CD14-positive monocyte (primary cell): Measurements from ENCODE around the gene MEIS1. TPM values are rescaled to one million over a fixed set of nuclear protein-coding genes. Genes with fewer than 3 reads are reported as not detected.

Experiments used
- DNase-seq, 3 donors: peaks; one replicate each; pipeline ENCODE4 v3.0.0-alpha.2; 2011 to 2022
- H2AFZ ChIP-seq: 2 replicates; pipeline ENCODE4 v1.6.0; 2012; ENCODE audit warnings: mild to moderate bottlenecking, low read depth, low read length, inconsistent platforms; ENCODE audit not compliant: insufficient read depth, poor library complexity, severe bottlenecking
- H3K27ac ChIP-seq, 2 donors: 1 replicate in 1 of 2; 2 replicates in 1 of 2; pipeline ENCODE4 v1.5.1; 2012 to 2013; ENCODE audit warnings: low read length in 2 of 2, control low read depth in 1 of 2, inconsistent platforms in 1 of 2, low read depth in 1 of 2, mild to moderate bottlenecking in 1 of 2
- H3K27me3 ChIP-seq, 2 donors: one replicate each; pipeline versions ENCODE4 v1.6.0 to v1.6.1; 2011 to 2013; ENCODE audit warnings: low read length in 2 of 2; ENCODE audit not compliant: control insufficient read depth in 2 of 2, insufficient read depth in 2 of 2
- H3K36me3 ChIP-seq, 2 donors: replicated peaks in 1 of 2; 1 replicate in 1 of 2; 2 replicates in 1 of 2; pipeline versions ENCODE4 v1.5.1 to v1.6.1; 2012 to 2013; ENCODE audit warnings: low read length in 2 of 2, control low read depth in 1 of 2, inconsistent platforms in 1 of 2, mild to moderate bottlenecking in 1 of 2; ENCODE audit not compliant: insufficient read depth in 2 of 2, control insufficient read depth in 1 of 2
- H3K4me1 ChIP-seq, 2 donors: 1 replicate in 1 of 2; 2 replicates in 1 of 2; pipeline versions ENCODE4 v1.5.1 to v1.6.1; 2012 to 2013; ENCODE audit warnings: low read length in 2 of 2, control low read depth in 1 of 2, inconsistent platforms in 1 of 2, mild to moderate bottlenecking in 1 of 2, moderate library complexity in 1 of 2; ENCODE audit not compliant: insufficient read depth in 2 of 2, control insufficient read depth in 1 of 2
- H3K4me2 ChIP-seq: replicated peaks from 2 replicates; pipeline ENCODE3; 2012; ENCODE audit warnings: low read length, moderate library complexity, mild to moderate bottlenecking; ENCODE audit not compliant: poor library complexity, severe bottlenecking; ENCODE audit errors: extremely low read depth
- H3K4me3 ChIP-seq, 3 experiments: fragments of 200-600 bp in 1 of 3; sonication (generic) in 1 of 3; replicated peaks in 1 of 3; 1 replicate in 2 of 3; 2 replicates in 1 of 3; pipeline ENCODE4 v1.5.1; 2011 to 2013; ENCODE audit warnings: low read length in 3 of 3, mild to moderate bottlenecking in 3 of 3, control low read depth in 2 of 3, low read depth in 2 of 3, inconsistent platforms in 1 of 3, moderate library complexity in 1 of 3
- H3K79me2 ChIP-seq: 2 replicates; pipeline ENCODE4 v1.6.0; 2012; ENCODE audit warnings: mild to moderate bottlenecking, control low read depth, inconsistent platforms, low read length, moderate library complexity; ENCODE audit not compliant: insufficient read depth
- H3K9ac ChIP-seq: 2 replicates; pipeline ENCODE4 v1.6.0; 2017; ENCODE audit warnings: low read length, mild to moderate bottlenecking; ENCODE audit not compliant: insufficient read depth, poor library complexity, severe bottlenecking
- H3K9me3 ChIP-seq, 2 donors: replicated peaks in 1 of 2; 1 replicate in 1 of 2; 2 replicates in 1 of 2; pipeline versions ENCODE4 v1.5.1 to v1.6.1; 2012 to 2013; ENCODE audit warnings: low read length in 2 of 2, control low read depth in 1 of 2; ENCODE audit not compliant: control insufficient read depth in 1 of 2, insufficient read depth in 1 of 2
- H4K20me1 ChIP-seq: 2 replicates; pipeline ENCODE4 v1.6.0; 2012; ENCODE audit warnings: mild to moderate bottlenecking, low read length, control low read depth, moderate library complexity; ENCODE audit not compliant: insufficient read depth
- H3K27ac Mint-ChIP-seq, 7 donors: one replicate each; pipeline ENCODE4 v1.8.0; 2020; ENCODE audit warnings: mild to moderate bottlenecking in 7 of 7, mixed read lengths in 7 of 7, moderate library complexity in 6 of 7, inconsistent platforms in 2 of 7
- H3K27me3 Mint-ChIP-seq, 3 donors: one replicate each; pipeline ENCODE4 v1.8.0; 2021 to 2022; ENCODE audit warnings: low read depth in 3 of 3, mild to moderate bottlenecking in 3 of 3, mixed read lengths in 3 of 3, moderate library complexity in 3 of 3, inconsistent platforms in 1 of 3
- H3K36me3 Mint-ChIP-seq, 2 donors: one replicate each; pipeline ENCODE4 v1.8.0; 2020; ENCODE audit warnings: mixed read lengths in 2 of 2, inconsistent platforms in 1 of 2, mild to moderate bottlenecking in 1 of 2
- H3K4me1 Mint-ChIP-seq: one replicate; pipeline ENCODE4 v1.8.0; 2020; ENCODE audit warnings: mild to moderate bottlenecking, mixed read lengths
- H3K4me3 Mint-ChIP-seq, 2 donors: one replicate each; pipeline ENCODE4 v1.8.0; 2020; ENCODE audit warnings: mild to moderate bottlenecking in 2 of 2, mixed read lengths in 2 of 2, moderate library complexity in 1 of 2
- H3K9me3 Mint-ChIP-seq, 7 donors: one replicate each; pipeline ENCODE4 v1.8.0; 2020 to 2022; ENCODE audit warnings: mixed read lengths in 7 of 7, mild to moderate bottlenecking in 6 of 7, moderate library complexity in 6 of 7, inconsistent platforms in 2 of 7
- CTCF ChIP-seq: fragments of 200-600 bp; IDR thresholded peaks from one replicate; pipeline ENCODE4 v1.8.0; 2022; ENCODE audit warnings: antibody characterized with exemption, mild to moderate bottlenecking
- whole genome bisulfite sequencing: methylation state at CpG from one replicate; pipeline ENCODE4 v1.1.5; 2013; ENCODE audit warnings: missing lambda C conversion rate; ENCODE audit not compliant: insufficient coverage; 5-methylcytosine and 5-hydroxymethylcytosine counted together
- intact Hi-C, 2 donors: fragments of 100-400 bp; cut with micrococcal nuclease; formaldehyde crosslinking; loops; one replicate each; pipeline versions ENCODE4 v1.15.0 to v1.15.1; 2023
- polyA plus RNA-seq, 3 donors: library from polyadenylated mRNA; depleted of rRNA in 1 of 3; unstranded in 2 of 3; stranded (reverse) in 1 of 3; fragments of 300-500 nt in 2 of 3; fragments of >200 nt in 1 of 3; fragmentation: Illumina TruSeq in 2 of 3; gene quantifications; 1 replicate in 2 of 3; 2 replicates in 1 of 3; pipeline ENCODE4 v1.2.3, GENCODE V29; 2012 to 2021

Gene MEIS1
- polyA plus RNA-seq, 3 donors, result 0.09 to 0.40 TPM; not detected in 1

GRCh38 chr2:66433945-66434678 lies 813 bp upstream of the MEIS1 start:
- peaks cover 86 to 93% (median 92%) of the 10 kb centered on the region in 3 donors for H3K27me3 Mint-ChIP-seq
- H3K79me2 ChIP-seq, result no peaks in the 10 kb centered on the region
- peak overlapping the region; percentile 98 for H3K4me2 ChIP-seq
- intact Hi-C loops, result loop anchor here (5.0 to 10.0 kb wide), 3 partner anchors 141 to 1411 kb away; no protein-coding TSS in a partner anchor
- peaks cover 61% of the 10 kb centered on the region for H3K4me1 Mint-ChIP-seq
- H3K9ac ChIP-seq, result peak overlapping the region; percentile 53
- peaks cover 24 to 67% of the 10 kb centered on the region in 2 donors for H3K4me1 ChIP-seq
- H3K9me3 ChIP-seq, result peaks cover 4 to 14% of the 10 kb centered on the region in 2 donors
- no peak overlapping the region for H3K27ac ChIP-seq
- peak overlapping the region; percentile 32 to 95 (median 41) for H3K4me3 ChIP-seq
- peak overlapping the region; percentile 90 for H2AFZ ChIP-seq
- no peaks in the 10 kb centered on the region for H3K36me3 ChIP-seq
- peaks cover 0 to 21% (median 14%) of the 10 kb centered on the region in 7 donors for H3K9me3 Mint-ChIP-seq
- H3K27ac Mint-ChIP-seq, result peak overlapping the region in 3 of 7 donors; percentile 47 to 83 (median 67)
- peak in 2 of 3 donors; percentile 16 to 23 for DNase-seq
- peak overlapping the region; percentile 83 to 99 for H3K4me3 Mint-ChIP-seq
- H3K36me3 Mint-ChIP-seq, result peaks cover 7 to 14% of the 10 kb centered on the region in 2 donors
- WGBS, result 0% methylated on average over 39 of the region's 61 CpGs
- no peaks in the 10 kb centered on the region for H4K20me1 ChIP-seq
- H3K27me3 ChIP-seq, result peaks cover 68 to 96% of the 10 kb centered on the region in 2 donors
- TF ChIP-seq CTCF, result no peak

GRCh38 chr2:66435549-66435875 lies 587 bp downstream of the MEIS1 start:
- DNase-seq, result no peak
- Mint-ChIP-seq H3K4me3 (peak overlapping the region; percentile 83 to 99), H3K36me3 (peaks cover 14 to 24% of the 10 kb centered on the region in 2 donors), H3K27ac (no peak overlapping the region), H3K27me3 (peaks cover 93 to 97% (median 95%) of the 10 kb centered on the region in 3 donors), H3K9me3 (peaks cover 0 to 32% (median 26%) of the 10 kb centered on the region in 7 donors), H3K4me1 (peaks cover 75% of the 10 kb centered on the region)
- Histone ChIP-seq H3K4me3 (peak overlapping the region; percentile 32 to 95 (median 41)), H3K4me2 (peak overlapping the region; percentile 98), H3K4me1 (peaks cover 35 to 81% of the 10 kb centered on the region in 2 donors), H4K20me1 (no peaks in the 10 kb centered on the region), H3K27me3 (peaks cover 72 to 97% of the 10 kb centered on the region in 2 donors), H2AFZ (peak overlapping the region; percentile 90), H3K9me3 (peaks cover 4 to 14% of the 10 kb centered on the region in 2 donors), H3K79me2 (no peaks in the 10 kb centered on the region), H3K36me3 (no peaks in the 10 kb centered on the region), H3K9ac (peak overlapping the region; percentile 53), H3K27ac (no peak overlapping the region)
- no peak for TF ChIP-seq CTCF
- WGBS, result 0% methylated on average over 7 of the region's 15 CpGs
- intact Hi-C loops, result loop anchor here in 1 of 2 donors (10.0 kb wide), 2 partner anchors 139 to 1409 kb away; no protein-coding TSS in a partner anchor
